ENCODE data around the gene RIMKLB. TPM values are rescaled to one million over a fixed set of nuclear protein-coding genes. Genes with fewer than 3 reads are reported as not detected.

The RIMKLB gene
- 10 to 100 TPM; 26.6 to 34.5 (median 29.2) TPM for total RNA-seq

- DNase-seq (ENCODE audit: extremely low spot score) = peak; percentile 94
- Histone ChIP-seq H3K4me3 (peak within 1 kb of the TSS; percentile 71 to 100 (median 96)), H3K36me3 (no peaks in the 10 kb centered on the region), H3K27me3 (no peaks in the 10 kb centered on the region), H3K4me1 (peaks cover 14 to 56% (median 55%) of the 10 kb centered on the region in 4 donors), H3K27ac (replicated peaks in 1 of 4) (peak within 1 kb of the TSS; percentile 97 to 98 (median 98)), H3K9me3 (no peaks in the 10 kb centered on the region)
- WGBS = 0% methylated on average over 30 of the region's 88 CpGs
- intact Hi-C loops (cut with DNase I) = no loop called here
- peak; percentile 54 for TF ChIP-seq POLR2A (IDR thresholded peaks at IDR 0.05; ENCODE audit: low read depth)
- TF ChIP-seq EP300 (IDR thresholded peaks at IDR 0.05) = no peak
- TF ChIP-seq POLR2AphosphoS5 (IDR thresholded peaks at IDR 0.05) = peak; percentile 28 to 81
These were observed at the start of gene RIMKLB for GRCh38 chr12:8697476-8698131. Gene RIMKLB (plus strand): TSS chr12:8697991. CDS start chr12:8713867, 15,876 bp downstream.

GRCh38 chr12:8648576-8649205 is 49.1 kb upstream of the RIMKLB start:
- Histone ChIP-seq H3K4me1 (no peaks in the 10 kb centered on the region), H3K36me3 (no peaks in the 10 kb centered on the region), H3K4me3 (no peak overlapping the region), H3K27me3 (no peaks in the 10 kb centered on the region), H3K27ac (replicated peaks in 1 of 4) (no peak overlapping the region), H3K9me3 (no peaks in the 10 kb centered on the region)
- WGBS = 93% methylated on average over 8 of the region's 8 CpGs
- intact Hi-C loops (cut with DNase I) = no loop called here
- no peak for DNase-seq (ENCODE audit: extremely low spot score)
- TF ChIP-seq CTCF (IDR thresholded peaks at IDR 0.05) (no peak), EP300 (IDR thresholded peaks at IDR 0.05) (no peak), POLR2AphosphoS5 (IDR thresholded peaks at IDR 0.05) (no peak), POLR2A (IDR thresholded peaks at IDR 0.05; ENCODE audit: low read depth) (no peak)

- Histone ChIP-seq H3K36me3 (no peaks in the 10 kb centered on the region), H3K27ac (replicated peaks in 1 of 4) (no peak overlapping the region), H3K4me3 (no peak overlapping the region), H3K9me3 (no peaks in the 10 kb centered on the region), H3K27me3 (no peaks in the 10 kb centered on the region), H3K4me1 (no peaks in the 10 kb centered on the region)
- intact Hi-C loops (cut with DNase I) = no loop called here
- TF ChIP-seq EP300 (IDR thresholded peaks at IDR 0.05) = no peak
- no peak for TF ChIP-seq POLR2A (IDR thresholded peaks at IDR 0.05; ENCODE audit: low read depth)
- no peak for TF ChIP-seq CTCF (IDR thresholded peaks at IDR 0.05)
- TF ChIP-seq POLR2AphosphoS5 (IDR thresholded peaks at IDR 0.05) = no peak
- DNase-seq (ENCODE audit: extremely low spot score) = no peak
- 75% methylated on average over 6 of the region's 6 CpGs for WGBS
These were observed 42.4 kb upstream of the RIMKLB start for GRCh38 chr12:8655421-8655820.

GRCh38 chr12:8658346-8658745 is 39.4 kb upstream of the RIMKLB start:
- no peaks in the 10 kb centered on the region for H3K9me3 ChIP-seq
- H3K36me3 ChIP-seq = no peaks in the 10 kb centered on the region
- no peaks in the 10 kb centered on the region for H3K27me3 ChIP-seq
- 38% methylated on average over 1 of the region's 1 CpG for WGBS
- H3K4me3 ChIP-seq = no peak overlapping the region
- TF ChIP-seq CTCF (IDR thresholded peaks at IDR 0.05) (no peak), POLR2A (IDR thresholded peaks at IDR 0.05; ENCODE audit: low read depth) (no peak), EP300 (IDR thresholded peaks at IDR 0.05) (no peak), POLR2AphosphoS5 (IDR thresholded peaks at IDR 0.05) (no peak)
- intact Hi-C loops (cut with DNase I) = no loop called here
- no peak overlapping the region for H3K27ac ChIP-seq (replicated peaks in 1 of 4)
- no peaks in the 10 kb centered on the region for H3K4me1 ChIP-seq
- no peak for DNase-seq (ENCODE audit: extremely low spot score)

- no peak for DNase-seq (ENCODE audit: extremely low spot score)
- Histone ChIP-seq H3K27me3 (no peaks in the 10 kb centered on the region), H3K36me3 (no peaks in the 10 kb centered on the region), H3K27ac (replicated peaks in 1 of 4) (peak overlapping the region in 1 of 4 donors; percentile 13), H3K4me3 (peak overlapping the region in 2 of 4 donors; percentile 37 to 45), H3K4me1 (peaks cover 0 to 4% (median 0%) of the 10 kb centered on the region in 4 donors), H3K9me3 (no peaks in the 10 kb centered on the region)
- WGBS = 69% methylated on average over 3 of the region's 3 CpGs
- intact Hi-C loops (cut with DNase I) = no loop called here
- TF ChIP-seq CTCF (IDR thresholded peaks at IDR 0.05) (no peak), POLR2A (IDR thresholded peaks at IDR 0.05; ENCODE audit: low read depth) (no peak), EP300 (IDR thresholded peaks at IDR 0.05) (no peak), POLR2AphosphoS5 (IDR thresholded peaks at IDR 0.05) (no peak)
These were observed 36.8 kb upstream of the RIMKLB start for GRCh38 chr12:8661016-8661415.
